CD4-positive, alpha-beta T cell treated with Interleukin-17A for 1 hour (primary cell): ENCODE results near the gene MAP9.
"Not testable (repeated sequence)": the region's sequence is repeated elsewhere in the genome, so short reads cannot be mapped to it uniquely, and the experiment has no call there.

Experiments used
- DNase-seq: peaks from one replicate; pipeline ENCODE4 v3.0.0-alpha.2; 2020

Gene MAP9

DNA sequence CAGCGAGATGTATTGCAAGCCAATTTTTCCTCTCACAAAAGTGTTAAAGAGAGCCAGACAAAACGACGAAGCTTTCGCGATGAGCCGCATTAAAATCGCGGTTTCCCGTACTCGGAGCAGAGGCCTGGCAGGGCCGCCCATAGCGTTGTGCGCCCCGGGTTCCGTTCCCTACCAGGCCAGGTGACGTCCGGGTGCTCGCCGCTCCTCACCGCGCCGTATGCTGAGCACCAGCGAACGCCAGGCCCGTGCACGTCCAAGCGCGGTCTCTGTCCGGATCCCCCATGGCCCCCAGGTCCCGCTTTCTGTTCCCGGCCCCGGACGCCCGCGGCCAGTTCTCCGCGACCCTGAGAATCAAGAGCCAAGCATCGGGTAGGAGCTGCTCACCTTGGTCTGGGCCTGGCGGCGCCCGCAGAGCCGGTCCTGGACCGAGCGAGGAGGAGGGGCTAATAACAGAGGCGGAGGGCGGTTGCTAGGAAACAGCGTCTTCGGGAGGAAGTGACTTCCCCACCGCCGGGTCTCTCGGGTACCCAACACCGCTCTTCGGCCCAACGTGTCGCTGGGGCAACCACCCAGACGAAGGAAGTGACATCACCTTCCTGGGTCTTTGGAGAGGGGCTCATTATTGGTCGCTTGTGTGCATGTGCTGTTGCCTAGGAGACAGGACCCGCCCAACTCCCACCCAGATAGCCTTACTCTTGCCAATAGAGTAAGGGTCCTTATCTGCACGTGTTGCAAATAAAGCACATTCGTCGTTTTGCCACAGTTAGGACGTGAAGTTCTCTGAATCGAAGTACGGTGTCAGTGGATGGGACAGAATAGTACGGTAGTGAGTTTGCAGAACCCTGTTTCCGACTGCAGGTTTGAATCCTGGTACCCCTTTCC, at the start of gene MAP9:
Gene MAP9 (minus strand): TSS at position 579 of the 882 bp plus-strand sequence. CDS start 1,115 bp downstream, outside the sequence.
- peak; percentile 96 for DNase-seq

DNA sequence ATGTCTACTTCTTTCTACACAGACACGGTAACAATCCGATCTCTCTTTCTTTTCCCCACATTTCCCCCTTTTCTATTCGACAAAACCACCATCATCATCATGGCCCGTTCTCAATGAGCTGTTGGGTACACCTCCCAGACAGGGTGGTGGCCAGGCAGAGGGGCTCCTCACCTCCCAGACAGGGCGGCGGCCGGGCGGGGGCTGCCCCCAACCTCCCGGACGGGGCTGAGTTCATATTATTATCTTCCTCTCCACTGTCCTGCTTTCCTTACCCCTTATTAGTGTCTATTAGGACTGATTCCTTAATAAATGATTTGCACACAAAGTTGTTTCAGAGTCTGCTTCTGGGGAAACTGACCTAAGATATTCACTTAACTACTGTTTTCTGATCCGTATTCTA, 48.0 kb upstream of the MAP9 start:
- not testable (repeated sequence) for DNase-seq

DNA sequence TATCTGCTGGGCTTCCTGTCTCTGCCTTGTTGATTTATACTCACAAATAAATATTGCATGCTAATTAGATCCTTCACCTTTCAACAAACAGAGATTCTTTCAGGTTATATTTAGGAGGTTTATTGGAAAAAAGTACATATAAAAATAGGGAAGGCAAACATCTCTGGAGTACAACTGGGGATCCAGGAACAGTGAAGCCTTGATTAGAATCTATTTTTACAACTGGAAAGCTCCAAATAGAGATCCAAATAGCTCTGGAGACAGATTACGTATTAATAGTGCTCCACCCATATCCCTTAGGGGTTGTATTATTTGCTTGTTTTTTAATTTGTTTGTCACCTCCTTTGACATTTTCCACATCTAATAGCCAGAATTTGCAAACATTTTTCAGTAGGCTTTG, 46.9 kb upstream of the MAP9 start:
- DNase-seq = no peak

- no peak for DNase-seq
These were observed 42.5 kb upstream of the MAP9 start for GRCh38 chr4:155419266-155419665.

- no peak for DNase-seq
These were observed 38.9 kb upstream of the MAP9 start for GRCh38 chr4:155415662-155416061.

DNA sequence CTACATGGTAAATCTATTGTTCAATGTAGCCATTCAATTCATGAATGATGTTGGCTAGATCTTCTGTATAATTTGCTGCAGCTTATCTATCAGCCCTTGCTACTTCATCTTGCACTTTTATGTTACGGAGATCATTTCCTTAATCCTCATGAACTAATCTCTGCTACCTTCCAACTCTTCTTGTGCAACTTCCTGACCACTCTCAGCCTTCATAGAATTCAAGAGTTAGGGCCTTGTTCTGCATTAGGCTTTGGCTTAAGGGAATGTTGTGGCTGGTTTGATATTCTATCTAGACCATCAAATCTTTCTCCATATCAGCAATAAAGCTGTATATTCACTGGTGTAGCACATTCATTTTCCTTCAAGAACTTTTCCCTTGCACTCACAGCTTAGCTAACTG, 36.7 kb upstream of the MAP9 start:
- no peak for DNase-seq

DNA sequence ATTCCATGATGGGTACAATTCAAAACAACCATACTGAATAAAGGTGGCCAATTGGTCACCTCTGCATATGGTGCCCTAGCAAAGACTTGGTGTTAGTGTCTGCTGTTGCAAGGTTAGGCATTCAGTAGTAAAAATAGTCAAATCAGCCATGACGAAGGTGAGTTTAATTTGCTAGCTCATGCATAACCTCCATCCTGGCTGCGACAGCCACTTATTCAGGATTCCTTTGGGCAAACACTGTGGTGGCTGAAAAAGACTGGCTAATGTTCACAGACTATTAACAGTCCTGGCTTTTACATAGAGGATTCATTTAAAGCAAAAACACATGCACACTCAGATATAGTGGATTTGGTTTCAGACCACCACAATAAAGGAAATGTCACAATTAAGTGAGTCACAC, 34.8 kb upstream of the MAP9 start:
- DNase-seq = no peak

- DNase-seq = no peak
These were observed 32.0 kb upstream of the MAP9 start for GRCh38 chr4:155408796-155409195.

DNA sequence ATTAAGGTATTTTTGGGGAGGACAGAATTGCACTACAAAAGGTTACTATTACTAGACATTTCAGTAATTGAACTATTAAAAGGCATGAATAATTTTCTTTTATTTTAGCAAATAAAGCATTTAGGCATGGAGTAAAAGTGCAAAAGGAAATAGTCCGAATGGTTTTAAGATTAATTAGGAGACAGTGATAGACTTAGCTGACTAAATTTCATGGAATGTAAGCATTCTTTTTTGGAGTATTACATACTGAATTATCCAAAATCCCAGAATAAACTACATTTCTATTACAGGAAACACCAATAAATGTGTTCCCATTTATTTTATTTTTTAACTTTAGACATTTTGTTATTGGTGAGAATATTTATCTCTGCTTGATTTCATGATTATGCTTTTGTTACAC, 30.7 kb upstream of the MAP9 start:
- DNase-seq = no peak

GRCh38 chr4:155405059-155405458, 28.3 kb upstream of the MAP9 start:
- DNase-seq = no peak

DNA sequence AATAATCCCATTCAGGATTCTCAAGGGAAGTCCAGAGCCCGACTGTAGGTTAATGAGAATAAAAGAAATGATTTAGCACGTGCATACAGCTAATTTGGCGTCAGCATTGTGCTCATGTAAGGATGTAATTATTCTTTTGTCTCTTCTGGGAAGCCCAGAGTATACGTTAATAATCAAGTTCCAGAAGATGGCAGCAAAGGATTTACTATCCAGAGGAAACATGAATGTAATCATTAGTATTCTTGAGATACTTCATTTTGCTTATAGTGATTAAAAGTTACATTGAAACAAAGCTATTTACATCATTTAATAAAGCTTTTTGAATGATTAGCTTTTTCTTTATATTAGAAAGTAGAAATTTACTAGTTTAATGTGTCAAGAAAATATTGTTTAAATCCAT, 27.1 kb upstream of the MAP9 start:
- no peak for DNase-seq

DNA sequence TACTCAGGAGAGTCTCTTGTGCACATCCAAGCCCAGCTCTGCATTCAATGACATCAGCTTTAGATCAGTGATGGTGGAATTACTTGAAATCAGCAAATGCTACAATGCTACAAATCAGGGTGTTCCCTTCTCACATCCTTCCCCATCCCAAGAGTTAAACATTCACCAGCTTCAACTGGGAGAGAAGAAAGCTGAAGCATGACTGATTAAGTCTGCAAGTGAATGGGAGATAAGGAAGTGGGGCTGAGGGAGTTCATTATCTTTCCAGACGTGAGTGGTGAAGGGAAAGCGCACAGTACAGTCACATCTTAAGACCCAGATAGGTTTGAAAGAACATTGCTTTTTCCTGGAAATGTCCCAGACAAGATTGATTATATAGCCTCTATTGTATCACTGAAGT, 26.2 kb upstream of the MAP9 start:
- no peak for DNase-seq

GRCh38 chr4:155400893-155401292, 24.1 kb upstream of the MAP9 start:
- no peak for DNase-seq

GRCh38 chr4:155399974-155400697, 23.4 kb upstream of the MAP9 start:
- no peak for DNase-seq

GRCh38 chr4:155392481-155393184, 15.9 kb upstream of the MAP9 start:
- no peak for DNase-seq

- DNase-seq = no peak
These were observed 15.2 kb upstream of the MAP9 start for GRCh38 chr4:155391932-155392331.

- DNase-seq = no peak
These were observed 11.4 kb upstream of the MAP9 start for GRCh38 chr4:155388162-155388561.

DNA sequence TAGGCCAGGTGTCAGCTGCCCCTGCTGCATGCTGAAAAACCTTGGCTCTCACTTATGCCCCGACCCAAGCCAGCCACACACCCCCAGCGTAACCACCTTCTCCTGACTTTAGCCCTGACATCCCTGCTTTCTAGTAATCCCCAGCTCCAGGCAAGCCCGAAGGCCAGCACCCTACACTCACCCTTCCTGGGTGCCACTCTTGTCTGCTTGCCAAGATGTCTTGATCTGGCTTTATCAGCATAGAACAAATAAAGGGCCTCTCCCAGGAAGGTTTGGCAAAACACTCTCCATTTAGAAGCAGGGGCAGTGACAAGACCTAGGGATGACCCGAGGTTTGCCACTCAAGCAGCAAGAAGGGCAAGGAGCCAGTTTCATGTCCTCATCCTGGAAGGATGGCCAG, 6.8 kb upstream of the MAP9 start:
- no peak for DNase-seq

DNA sequence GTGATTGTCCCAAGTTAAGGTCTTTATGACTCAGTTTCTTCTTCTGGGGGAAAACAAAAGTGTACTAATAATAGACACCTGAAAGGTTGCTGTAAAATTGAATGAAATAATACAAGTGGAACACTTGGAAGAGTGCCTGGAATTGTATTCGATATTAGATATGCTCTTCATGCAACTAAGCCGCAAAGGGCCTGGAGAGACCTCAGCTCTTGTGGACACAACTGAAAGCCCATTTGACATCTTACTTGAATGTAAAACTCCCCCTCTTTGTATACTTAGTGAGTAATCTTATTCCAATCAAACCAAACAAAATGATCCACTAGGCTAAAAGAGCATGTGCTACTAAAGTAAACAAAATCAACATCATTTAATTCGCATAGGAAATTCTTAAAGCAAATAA, 511 bp upstream of the MAP9 start:
- no peak for DNase-seq

GRCh38 chr4:155371432-155372043, 5.2 kb downstream of the MAP9 start:
- DNase-seq = peak; percentile 47

DNA sequence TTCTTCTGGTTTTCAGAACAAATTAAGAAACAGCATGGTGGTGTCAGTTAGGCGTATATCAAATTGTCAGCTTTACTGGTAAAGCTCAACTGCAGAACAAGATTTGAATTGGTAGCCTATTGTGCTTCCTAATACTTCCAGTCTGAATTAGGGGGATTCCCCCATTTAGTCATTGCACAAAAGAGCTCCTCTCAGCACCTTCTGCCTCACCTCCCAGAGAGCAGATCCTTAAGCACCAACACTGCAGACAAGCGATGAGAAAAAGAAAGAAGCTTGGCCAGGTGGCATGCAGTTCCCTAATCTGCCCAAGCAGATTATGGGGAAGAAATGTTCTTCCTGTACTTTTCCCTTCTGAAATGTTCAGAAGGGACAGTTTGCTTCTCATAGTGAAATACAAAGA, 9.2 kb downstream of the MAP9 start:
- DNase-seq = no peak

- peak; percentile 28 for DNase-seq
These were observed 22.7 kb downstream of the MAP9 start for GRCh38 chr4:155353923-155354540.

DNA sequence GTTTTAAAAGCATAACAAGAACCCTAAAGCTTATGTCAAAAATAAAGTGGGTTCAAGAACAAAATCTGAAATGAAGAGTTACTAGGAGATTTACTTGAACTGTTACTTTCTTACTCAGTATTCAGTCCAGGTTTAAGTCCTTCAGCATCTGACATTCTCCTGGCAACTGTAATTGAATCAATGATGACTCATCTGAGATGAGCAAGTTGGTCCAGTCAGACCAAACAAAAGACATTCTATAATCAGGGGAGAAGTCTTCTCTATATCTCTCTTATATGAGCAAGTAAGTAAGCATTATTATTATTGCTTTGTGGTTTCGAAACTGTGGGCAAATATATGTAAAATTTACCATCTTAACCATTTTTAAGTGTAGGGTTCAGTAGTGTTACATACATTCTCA, 34.6 kb downstream of the MAP9 start:
- DNase-seq = no peak
